Rectal smooth muscle tissue (tissue), 1 donor: Measurements from ENCODE around the gene DNAJC22.

Experiments
- H3K27ac ChIP-seq: one replicate; pipeline ENCODE4 v1.7.0; 2013; ENCODE audit warnings: low read depth, low read length, inconsistent platforms
- H3K27me3 ChIP-seq: one replicate; pipeline ENCODE4 v1.7.0; 2013; ENCODE audit warnings: low read length; ENCODE audit not compliant: control insufficient read depth, insufficient read depth
- H3K36me3 ChIP-seq: one replicate; pipeline ENCODE4 v1.7.0; 2013; ENCODE audit warnings: low read length; ENCODE audit not compliant: control insufficient read depth, insufficient read depth
- H3K4me1 ChIP-seq: one replicate; pipeline ENCODE4 v1.7.0; 2013; ENCODE audit warnings: low read length; ENCODE audit not compliant: control insufficient read depth, insufficient read depth
- H3K4me3 ChIP-seq: one replicate; pipeline ENCODE4 v1.7.0; 2013; ENCODE audit warnings: low read length
- H3K9ac ChIP-seq: one replicate; pipeline ENCODE4 v1.7.0; 2013; ENCODE audit warnings: low read length

Gene DNAJC22

DNA sequence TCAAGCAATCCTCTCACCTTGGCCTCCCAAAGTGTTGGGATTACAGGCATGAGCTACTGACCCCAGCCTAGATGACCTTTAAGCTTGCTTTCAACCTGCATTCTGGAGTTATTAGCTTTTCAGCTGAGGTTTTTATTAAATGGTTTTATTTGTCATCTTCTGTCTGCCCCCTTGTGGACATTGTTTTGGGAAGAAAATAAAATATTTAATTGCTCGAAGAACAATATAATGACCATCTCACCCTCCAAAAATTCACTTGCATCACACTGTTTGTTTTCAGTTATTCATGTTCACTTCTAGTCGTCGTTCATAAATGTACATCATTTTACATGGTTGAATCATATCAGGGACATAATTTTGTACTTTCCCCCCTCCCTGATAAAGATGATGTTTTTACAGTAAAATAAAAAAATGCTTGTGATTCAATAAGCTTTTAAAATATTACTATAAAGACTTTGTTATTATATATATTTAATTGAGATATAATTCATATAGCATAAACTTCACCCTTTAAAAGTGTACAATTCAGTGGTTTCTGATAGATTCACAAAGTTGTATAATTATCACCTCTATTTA lies 10.5 kb downstream of the DNAJC22 start:
- Histone ChIP-seq H3K27ac (no peak overlapping the region), H3K36me3 (no peaks in the 10 kb centered on the region), H3K27me3 (no peaks in the 10 kb centered on the region)

DNA sequence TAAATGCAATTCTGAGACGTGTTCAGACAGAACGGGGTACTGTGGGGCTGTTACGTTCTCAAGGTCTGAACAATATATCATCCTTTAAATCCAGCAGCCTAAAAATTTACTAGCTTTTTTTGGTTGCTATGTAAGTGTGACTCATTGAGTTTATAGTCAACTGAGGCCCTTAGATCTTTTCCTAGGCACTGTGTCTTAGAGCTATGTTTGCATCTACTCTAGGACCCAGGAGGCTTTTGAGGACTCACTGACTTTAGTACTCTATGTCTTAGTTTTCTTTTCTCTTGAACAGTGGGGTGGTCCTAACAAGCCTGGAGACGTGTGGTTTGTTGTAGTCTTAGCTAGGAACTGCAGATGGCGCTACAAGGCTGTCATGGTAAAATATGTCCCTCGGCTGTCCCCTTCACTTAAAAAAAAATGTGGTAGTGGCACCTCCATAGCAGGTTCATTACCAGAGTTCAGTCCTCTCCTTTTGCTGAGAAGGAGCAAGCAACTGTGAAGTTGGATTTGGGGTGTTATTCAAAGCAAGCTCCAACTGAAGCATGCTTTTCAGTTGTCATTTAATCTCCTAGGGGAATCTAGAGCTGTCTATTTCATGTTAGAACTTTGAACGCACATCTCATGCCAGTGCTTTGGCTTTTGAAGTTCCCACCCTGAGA lies 11.9 kb downstream of the DNAJC22 start:
- no peak overlapping the region for H3K27ac ChIP-seq
- H3K4me1 ChIP-seq = peaks cover 2% of the 10 kb centered on the region
- no peak overlapping the region for H3K9ac ChIP-seq
- H3K36me3 ChIP-seq = no peaks in the 10 kb centered on the region
- no peaks in the 10 kb centered on the region for H3K27me3 ChIP-seq
- no peak overlapping the region for H3K4me3 ChIP-seq

More for the DNA sequence above, 10.5 kb downstream of the DNAJC22 start:
- H3K9ac ChIP-seq = no peak overlapping the region
- H3K4me1 ChIP-seq = peaks cover 2% of the 10 kb centered on the region
- no peak overlapping the region for H3K4me3 ChIP-seq

DNA sequence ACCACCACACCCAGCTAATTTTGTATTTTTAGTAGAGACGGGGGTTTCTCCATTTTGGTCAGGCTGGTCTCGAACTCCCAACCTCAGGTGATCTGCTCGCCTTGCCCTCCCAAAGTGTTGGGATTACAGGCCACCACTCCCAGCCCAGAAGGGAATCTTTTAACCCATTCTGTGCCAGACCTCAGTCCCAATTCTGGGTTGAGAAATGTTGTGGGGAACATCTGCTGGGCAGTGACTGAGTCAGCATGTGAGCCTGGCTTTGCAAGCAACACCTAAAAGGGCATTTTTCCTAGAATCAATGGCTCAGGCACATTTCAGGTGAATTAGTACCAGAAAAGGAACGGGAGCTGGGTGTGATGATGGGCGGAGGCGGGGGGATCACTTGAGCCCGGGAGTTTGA lies 13.0 kb downstream of the DNAJC22 start:
- H3K9ac ChIP-seq = no peak overlapping the region
- H3K4me3 ChIP-seq = no peak overlapping the region
- H3K27ac ChIP-seq = no peak overlapping the region
- peaks cover 2% of the 10 kb centered on the region for H3K4me1 ChIP-seq
- H3K36me3 ChIP-seq = no peaks in the 10 kb centered on the region
- no peaks in the 10 kb centered on the region for H3K27me3 ChIP-seq

DNA sequence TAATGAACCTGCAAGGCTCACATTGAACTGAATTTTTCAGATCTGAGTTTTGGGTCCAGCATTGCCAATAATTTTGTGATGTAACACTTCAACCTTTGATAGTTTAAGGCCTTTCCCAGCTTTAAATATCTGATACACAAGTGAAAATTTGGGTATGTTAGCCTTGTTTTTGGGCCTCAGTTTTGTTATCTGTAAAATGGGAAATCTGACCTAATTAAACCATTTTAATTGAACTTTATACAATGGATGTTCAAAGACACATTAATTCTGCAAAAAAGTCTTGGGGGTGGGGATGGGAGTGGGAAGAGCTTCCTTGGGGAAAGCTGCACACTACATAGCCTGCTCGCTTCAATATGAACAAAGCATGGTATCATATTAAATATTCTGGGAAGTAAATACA lies 15.4 kb downstream of the DNAJC22 start:
- H3K27me3 ChIP-seq = no peaks in the 10 kb centered on the region
- no peak overlapping the region for H3K27ac ChIP-seq
- H3K9ac ChIP-seq = no peak overlapping the region
- H3K36me3 ChIP-seq = no peaks in the 10 kb centered on the region
- peaks cover 2% of the 10 kb centered on the region for H3K4me1 ChIP-seq
- no peak overlapping the region for H3K4me3 ChIP-seq

DNA sequence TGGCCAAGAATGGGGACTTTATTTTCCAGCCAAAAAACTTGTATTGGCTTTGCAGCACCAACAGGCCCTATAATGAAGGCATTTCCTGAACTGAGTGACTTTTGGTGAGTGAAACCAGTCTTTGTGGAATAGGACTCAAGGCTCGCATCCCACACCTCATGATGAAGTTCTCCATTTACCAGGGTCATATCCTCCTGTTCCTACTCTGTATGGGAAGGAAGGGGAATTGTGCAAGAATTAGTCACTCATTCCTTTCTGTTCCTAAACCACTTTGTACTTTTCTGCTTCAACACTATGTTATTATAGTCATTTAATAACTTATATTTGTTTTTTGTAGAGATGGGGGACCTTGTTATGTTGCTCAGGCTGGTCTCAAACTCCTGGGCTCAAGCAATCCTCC lies 18.3 kb downstream of the DNAJC22 start:
- H3K27me3 ChIP-seq = no peaks in the 10 kb centered on the region
- peaks cover 6% of the 10 kb centered on the region for H3K4me1 ChIP-seq
- H3K27ac ChIP-seq = no peak overlapping the region
- no peak overlapping the region for H3K4me3 ChIP-seq
- H3K9ac ChIP-seq = no peak overlapping the region
- H3K36me3 ChIP-seq = no peaks in the 10 kb centered on the region

DNA sequence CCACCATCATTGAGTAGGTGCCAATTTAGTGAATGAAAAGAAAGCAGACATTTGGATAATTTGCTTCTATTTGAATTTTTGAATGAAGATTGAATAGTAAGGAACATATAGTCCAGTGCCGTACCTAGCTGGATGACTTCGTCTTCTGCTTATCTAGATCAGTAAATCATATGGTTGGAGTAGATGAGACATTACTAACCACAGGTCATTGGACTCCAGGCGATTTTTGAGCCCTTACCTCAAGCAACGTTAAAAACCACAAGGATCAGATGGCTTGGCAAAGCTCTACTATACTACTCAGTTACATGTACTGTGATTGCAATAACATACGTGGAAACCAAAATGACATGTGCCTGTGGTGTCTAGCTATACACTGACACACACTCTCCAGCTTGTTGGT lies 18.9 kb downstream of the DNAJC22 start:
- Histone ChIP-seq H3K9ac (no peak overlapping the region), H3K27ac (no peak overlapping the region), H3K36me3 (no peaks in the 10 kb centered on the region), H3K27me3 (no peaks in the 10 kb centered on the region), H3K4me3 (no peak overlapping the region), H3K4me1 (peaks cover 6% of the 10 kb centered on the region)

DNA sequence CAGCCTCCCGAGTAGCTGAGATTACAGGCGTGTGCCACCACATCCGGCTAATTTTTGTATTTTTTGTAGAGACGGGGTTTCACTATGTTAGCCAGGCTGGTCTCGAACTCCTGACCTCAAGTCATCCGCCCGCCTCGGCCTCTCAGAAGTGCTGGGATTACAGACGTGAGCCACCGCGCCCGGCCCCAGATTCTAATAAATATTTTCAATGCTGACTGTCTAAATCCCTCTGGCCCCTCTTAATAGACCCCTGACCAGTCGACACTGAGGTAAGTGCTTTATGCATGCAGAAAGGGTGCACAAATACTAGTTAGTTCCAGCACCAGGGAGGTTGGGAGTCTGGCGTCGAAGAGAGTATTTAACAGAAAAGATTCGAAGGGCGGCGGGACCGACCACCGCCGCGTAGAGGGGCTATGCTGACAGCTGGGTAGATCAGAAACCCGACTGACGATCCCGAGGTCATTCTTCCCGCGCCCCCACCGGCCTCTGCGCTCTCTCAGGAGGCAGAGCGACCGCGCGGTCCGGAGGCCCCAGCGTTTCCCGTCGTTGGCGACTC lies 19.5 kb downstream of the DNAJC22 start:
- Histone ChIP-seq H3K36me3 (no peaks in the 10 kb centered on the region), H3K27me3 (no peaks in the 10 kb centered on the region), H3K4me1 (peaks cover 6% of the 10 kb centered on the region), H3K9ac (peak overlapping the region; percentile 86), H3K27ac (peak overlapping the region; percentile 93), H3K4me3 (peak overlapping the region; percentile 93)

DNA sequence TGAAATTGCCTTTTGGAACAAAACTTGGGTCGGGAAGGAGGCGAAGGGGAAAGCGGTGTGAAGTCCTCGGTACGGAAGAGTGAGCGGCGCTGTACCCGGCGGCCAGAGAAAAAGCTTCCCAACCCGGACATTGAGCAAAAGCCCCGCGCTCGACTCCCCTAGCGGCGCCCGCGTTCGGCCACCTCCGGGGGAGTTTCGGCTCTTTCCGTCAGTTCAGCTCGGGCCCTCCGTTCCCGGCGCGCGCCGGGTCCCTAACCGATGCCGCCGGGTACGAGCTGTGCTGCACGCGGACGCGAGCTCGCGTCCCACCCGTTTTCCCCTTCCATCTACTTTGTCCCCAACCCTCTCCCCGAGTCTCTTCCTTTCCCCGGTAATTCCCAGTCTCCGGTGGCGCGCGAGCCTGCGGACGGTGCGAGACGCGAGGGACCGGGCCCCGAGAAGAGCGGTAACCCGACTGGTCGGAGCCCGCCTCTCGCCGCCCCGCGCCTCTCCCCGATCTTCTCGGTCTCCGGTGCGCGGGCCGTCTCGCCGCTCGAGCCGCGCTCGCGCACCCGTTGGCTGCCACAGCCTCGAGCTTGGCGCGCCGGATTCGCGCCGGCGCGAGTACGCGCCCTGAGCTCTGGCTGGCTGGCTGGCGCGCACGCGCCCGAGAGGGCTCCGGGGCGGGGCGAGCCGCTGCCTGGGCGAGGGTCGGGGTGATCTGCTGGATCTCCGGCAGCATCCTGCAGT lies 20.1 kb downstream of the DNAJC22 start:
- Histone ChIP-seq H3K9ac (peak overlapping the region; percentile 86), H3K4me1 (peaks cover 6% of the 10 kb centered on the region), H3K27me3 (no peaks in the 10 kb centered on the region), H3K27ac (peak overlapping the region; percentile 93), H3K4me3 (peak overlapping the region; percentile 93), H3K36me3 (no peaks in the 10 kb centered on the region)

DNA sequence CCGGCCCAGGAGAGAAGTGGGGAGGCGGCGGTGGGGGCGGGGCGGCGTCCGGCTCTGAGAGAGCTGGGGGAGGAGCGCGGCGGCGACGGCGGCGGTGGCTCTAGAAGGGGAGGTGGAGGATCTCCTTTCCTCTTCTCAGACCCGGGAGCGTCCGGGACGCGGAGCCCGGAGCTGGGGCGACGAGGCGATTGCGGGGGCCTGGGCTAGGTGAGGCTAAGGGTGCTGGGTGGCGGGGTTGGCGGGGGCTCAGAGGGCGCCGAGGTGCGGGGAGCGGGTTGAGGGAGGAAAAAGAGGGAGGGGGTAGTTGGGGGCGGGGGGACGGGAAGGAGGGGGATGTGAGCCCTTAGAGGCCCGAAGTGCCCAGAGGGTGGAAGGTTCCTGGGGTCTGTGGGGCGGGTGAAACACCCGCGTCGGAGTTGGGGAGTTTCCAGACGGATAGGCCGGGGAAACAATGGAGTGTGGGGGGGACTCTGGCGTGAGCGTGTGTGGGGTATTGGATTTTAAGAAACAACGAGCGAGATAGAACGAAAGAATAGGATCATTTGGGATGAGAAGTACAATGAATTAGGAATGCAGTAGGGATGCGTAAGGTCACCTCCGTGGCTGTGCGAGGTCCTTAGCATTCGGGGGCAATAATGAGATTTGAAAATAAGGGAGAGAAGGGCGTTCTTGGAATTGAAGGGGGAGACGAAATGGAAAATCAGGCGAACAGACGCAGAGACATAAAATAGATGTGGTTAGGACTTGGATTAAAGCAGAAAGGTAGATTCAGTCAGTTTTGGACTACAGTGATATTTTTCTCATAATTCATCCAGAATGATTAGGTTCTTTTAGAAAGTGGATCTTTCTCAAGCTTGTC lies 20.9 kb downstream of the DNAJC22 start, which contains the start of gene SPATS2:
TSS of gene SPATS2 (plus strand) at position 82 of the 859 bp plus-strand sequence. CDS start 93,551 bp downstream, outside the sequence.
- H3K9ac ChIP-seq = peak within 1 kb of the TSS; percentile 86
- H3K4me3 ChIP-seq = peak within 1 kb of the TSS; percentile 93
- peaks cover 6% of the 10 kb centered on the region for H3K4me1 ChIP-seq
- no peaks in the 10 kb centered on the region for H3K36me3 ChIP-seq
- peak within 1 kb of the TSS; percentile 93 for H3K27ac ChIP-seq
- H3K27me3 ChIP-seq = no peaks in the 10 kb centered on the region

DNA sequence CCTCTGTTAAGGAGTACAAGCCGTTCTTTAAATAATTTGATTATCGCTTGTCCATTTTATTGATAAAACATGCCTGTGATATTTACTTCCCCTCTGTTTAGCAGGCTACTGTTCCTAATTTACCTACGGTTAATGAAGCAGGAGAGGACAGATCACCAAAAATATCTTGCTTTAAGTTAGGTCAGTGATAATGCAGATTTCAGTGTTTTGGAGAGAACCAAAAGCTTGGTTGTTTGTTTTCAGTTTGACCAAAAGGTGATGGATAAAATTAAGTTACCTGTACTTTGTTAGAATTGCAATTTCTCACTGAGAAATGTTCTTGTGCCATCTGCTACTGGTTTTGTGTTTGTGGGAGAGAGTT lies 21.5 kb downstream of the DNAJC22 start:
- peak overlapping the region; percentile 93 for H3K4me3 ChIP-seq
- H3K27me3 ChIP-seq = no peaks in the 10 kb centered on the region
- H3K36me3 ChIP-seq = peaks cover 2% of the 10 kb centered on the region
- H3K9ac ChIP-seq = peak overlapping the region; percentile 73
- H3K27ac ChIP-seq = peak overlapping the region; percentile 93
- H3K4me1 ChIP-seq = peaks cover 6% of the 10 kb centered on the region

DNA sequence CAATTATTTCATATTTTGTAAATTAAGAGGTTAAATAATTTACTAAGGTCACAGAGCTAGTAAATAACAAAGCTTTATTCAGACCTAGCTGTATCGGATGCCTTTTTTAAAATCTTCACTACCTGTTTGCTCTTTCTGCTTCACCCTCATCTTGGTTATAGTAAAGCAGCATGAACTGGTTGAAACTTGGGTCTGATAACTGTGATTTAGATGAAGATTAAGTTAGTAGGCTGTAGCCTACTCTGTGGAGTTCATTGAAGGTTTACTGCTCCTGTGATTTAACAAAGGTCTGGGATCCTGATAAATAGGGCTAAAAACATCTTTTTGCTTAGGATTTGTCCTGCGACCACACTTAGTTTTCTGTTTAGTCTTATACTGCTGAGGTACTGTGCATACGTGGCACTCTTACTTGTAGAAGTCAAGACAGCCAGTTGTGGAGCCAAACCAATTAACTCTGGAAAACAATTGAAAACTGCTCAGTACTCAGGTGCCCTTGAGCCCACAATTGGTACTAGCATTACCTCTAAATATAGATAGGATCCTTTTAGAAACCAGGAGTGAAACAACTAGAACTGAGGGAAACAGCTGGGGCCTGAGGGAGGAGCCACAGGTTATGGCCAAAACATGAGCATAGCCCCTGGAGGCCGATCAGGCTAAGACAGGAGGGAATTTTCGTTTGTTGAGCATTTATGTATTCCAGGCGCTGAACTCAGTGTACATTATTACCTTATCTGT lies 22.9 kb downstream of the DNAJC22 start:
- Histone ChIP-seq H3K4me3 (no peak overlapping the region), H3K27me3 (no peaks in the 10 kb centered on the region), H3K36me3 (peaks cover 3% of the 10 kb centered on the region), H3K9ac (no peak overlapping the region), H3K27ac (no peak overlapping the region), H3K4me1 (peaks cover 6% of the 10 kb centered on the region)
